NCI-H774 (cell line): Measurements from ENCODE around the gene DNM2.

ENCODE experiments used
- DNase-seq: peaks from one replicate; lab custom pipeline; 2025; lab: John Stamatoyannopoulos, UW

Gene DNM2

DNA sequence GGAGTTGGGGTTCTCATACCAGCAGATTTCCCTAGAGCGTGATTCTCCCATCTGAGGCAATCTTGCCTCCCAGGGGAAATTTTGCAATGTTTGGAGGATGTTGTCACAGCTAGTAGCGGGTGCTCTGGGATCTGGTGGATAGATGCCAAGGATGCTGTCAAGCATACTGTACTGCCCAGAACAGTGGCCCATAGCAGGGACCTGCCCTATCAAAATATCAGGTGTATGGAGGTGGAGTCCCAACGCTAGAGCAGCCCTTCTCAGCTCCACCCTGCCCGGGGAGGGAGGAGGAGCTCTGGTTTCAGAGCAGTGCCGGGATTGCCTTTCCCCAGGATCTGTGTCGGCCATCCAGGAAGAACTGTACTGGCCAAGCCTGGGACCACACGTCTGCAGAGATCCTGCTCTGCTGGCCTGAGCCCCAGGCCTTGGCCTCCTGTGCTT is 27.5 kb upstream of the DNM2 start:
- DNase-seq, result no peak

GRCh38 chr19:10691178-10691881 is 26.5 kb upstream of the DNM2 start:
- DNase-seq, result no peak

DNA sequence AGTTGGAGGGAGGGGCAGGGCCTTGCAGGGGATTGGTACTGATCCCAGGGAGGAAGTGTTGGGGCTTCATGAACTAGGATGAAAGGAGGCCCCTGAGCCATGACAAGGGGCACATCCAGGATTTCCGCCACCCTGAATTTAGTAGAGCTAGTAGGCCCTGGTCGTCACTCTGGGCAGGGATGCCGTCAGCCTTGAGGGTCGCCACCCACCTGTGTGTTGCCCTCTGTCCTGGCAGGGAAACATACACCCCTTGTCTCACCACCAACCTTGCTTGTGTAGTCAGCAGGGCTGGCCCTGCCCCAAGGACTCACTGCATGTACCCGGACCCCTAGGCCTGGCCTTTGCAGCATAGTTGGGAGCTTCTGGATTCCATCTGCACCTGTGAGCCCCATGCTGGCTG is 26.0 kb upstream of the DNM2 start:
- no peak for DNase-seq

DNA sequence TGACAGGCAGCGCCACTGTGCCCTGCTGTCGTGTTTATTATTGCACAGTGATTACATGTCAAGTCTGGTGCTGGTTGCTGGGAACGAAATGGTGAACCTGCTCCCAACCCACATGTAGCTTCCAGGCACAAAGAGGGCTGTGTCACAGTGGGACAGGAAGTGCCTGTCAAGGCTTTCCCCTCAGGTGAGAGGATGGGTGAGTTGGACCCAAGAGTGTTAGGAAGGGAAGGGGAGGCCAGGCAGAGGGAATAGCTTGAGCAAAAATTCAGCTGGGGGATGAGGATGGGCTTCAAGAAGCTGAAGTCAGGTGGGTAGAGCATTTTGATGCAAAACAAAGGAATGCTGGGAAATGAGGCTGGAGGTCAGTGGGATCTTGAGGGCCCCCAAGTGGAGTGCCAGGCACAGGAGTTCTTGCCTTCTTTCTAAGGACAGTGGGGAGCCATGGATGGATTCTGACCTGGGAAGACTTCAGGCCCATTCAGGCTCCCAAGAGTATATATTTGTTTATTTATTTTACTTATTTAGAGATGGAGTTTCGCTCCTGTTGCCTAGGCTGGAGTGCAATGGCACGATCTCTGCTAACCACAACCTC is 25.1 kb upstream of the DNM2 start:
- no peak for DNase-seq

GRCh38 chr19:10694706-10695307 is 23.1 kb upstream of the DNM2 start:
- DNase-seq, result no peak

DNA sequence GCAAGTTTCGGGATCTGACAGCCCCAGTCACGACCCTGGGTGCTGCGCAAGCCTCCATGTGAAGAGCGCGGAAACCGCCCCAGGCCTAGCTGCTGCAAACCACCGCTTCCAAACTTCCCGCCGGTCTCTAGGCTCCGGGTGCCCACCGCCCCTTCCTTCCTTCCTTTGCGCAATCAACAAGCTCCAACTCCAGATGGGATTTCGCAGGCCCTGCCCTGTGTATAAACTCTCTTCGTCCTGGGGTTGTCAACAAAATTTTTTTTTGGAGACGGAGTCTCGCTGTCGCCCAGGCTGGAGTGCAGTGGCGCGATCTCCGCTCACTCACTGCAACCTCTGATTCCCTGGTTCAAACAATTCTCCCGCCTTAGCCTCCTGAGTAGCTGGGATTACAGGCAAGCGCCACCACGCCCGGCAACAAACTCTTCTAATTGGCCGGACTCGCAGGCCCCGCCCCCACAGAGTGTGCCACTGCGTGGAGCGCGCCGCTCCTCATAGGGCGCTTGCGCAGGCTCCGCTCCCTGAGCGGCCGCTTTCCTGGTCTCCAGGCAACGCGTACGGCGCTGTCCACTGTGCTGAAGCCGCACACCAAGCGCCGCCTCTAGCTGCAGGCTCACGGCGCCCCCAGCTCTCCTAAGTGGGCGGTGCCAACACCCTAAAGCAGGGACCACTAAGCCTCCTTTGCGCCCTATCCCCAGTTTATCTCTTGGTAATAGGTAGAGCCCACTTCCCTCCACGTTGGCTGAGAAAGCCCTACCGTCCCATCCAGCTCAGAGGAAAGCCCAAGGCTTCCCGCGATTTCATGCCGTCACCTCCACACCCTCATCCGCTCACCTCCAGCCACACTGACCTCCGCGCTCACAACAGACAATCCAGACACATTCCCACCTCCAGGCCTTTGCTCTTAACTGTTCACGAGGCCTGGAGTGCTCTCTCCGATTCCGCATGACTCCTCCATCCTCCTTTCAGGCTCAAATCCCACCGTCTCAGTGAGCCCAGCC is 22.2 kb upstream of the DNM2 start:
- DNase-seq, result peak; percentile 92

DNA sequence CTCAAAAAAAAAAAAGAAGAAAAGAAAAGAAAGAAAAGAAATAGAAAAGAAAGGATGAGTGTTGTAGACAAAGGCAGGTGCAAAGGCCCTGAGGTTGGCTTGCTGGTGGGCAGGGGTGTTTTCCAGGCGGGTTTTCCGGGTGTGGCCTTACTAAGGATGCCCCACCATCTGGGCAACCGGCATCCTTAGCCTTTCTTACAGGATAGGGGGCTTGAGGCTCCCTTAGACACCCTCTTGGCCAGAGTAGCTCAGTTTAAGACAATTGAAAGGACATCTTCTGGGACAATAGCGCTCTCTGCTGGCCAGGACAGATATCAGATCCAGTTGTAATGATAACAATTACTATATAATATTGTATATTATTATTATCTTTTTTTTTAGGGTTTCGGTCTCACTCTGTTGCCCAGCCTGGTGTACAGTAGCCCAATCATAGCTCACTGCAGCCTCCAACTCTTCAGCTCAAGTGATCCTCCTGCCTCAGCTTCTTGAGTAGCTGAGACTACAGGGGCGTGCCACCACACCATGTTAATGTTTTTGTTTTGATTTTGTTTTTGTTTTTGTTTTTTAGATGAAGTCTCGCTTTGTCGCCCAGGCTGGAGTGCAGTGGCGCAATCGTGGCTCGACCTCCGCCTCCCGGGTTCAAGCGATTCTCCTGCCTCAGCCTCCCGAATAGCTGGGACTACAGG is 18.1 kb upstream of the DNM2 start:
- DNase-seq, result peak; percentile 45

- no peak for DNase-seq
These were observed 15.8 kb upstream of the DNM2 start for GRCh38 chr19:10701955-10702525.

GRCh38 chr19:10706990-10707389 is 10.9 kb upstream of the DNM2 start:
- DNase-seq, result no peak

DNA sequence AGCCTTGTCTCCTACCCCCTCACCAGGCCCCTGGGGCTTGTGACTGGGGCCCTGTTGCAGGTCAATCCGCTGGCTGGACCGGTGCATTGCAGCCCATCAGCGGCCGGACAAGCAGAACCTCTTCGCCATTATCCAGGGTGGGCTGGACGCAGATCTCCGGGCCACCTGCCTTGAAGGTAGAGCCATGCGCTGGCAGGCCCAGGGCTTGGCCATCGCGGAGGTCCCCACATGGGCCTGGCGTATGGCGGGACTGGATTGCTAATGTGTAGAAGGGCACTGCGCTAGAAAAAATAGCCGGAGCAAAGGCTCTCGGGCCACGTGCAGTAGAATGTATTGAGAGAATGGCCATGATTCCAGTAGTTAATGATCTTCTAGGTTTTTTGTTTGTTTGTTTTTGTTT is 10.4 kb upstream of the DNM2 start:
- DNase-seq, result no peak

DNA sequence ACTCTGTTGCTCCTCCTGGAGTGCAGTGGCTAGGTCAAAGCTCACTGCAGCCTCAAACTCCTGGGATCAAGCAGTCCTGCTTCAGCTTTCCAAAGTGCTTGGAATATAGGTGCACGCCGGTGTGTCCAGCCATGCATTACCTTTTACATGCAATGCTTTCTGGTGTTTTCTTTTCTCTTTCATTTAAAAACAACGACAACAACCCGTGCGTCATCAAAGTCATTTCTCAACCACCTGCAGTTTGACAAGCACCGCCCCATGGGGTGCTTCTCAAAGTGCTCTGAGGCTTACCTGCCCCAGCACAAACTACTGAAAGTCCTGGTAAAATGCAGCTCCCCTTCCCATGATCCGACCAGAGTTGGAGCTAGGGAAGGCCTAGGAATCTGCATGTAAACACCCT is 9.6 kb upstream of the DNM2 start:
- DNase-seq, result no peak

- DNase-seq, result no peak
These were observed 5.8 kb upstream of the DNM2 start for GRCh38 chr19:10712045-10712444.

GRCh38 chr19:10712754-10713153 is 5.1 kb upstream of the DNM2 start:
- no peak for DNase-seq

DNA sequence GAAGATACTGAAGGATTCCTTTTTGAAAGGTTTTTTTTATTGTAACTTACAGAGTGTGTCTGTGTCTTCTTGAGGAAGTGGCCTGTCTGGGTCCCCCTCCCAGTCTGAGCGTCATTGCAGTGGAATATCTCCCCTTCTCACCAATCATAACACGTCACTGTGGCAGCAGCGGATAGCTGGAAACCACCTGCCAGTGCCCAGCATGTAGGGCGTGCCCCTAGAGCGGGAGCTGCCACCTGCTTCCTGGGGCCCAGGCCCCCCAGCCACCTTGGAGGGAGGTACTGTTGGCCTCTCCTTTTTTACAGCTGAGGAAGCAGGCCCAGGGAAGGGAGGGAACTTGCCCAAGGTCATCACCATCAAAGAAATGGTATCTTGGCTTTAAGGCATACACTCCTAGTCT is 4.6 kb upstream of the DNM2 start:
- DNase-seq, result no peak

- no peak for DNase-seq
These were observed 874 bp upstream of the DNM2 start for GRCh38 chr19:10717054-10717355.

- no peak for DNase-seq
These were observed 622 bp downstream of the DNM2 start for GRCh38 chr19:10718205-10719196.

GRCh38 chr19:10719466-10719961 is 1.6 kb downstream of the DNM2 start:
- DNase-seq, result no peak

DNA sequence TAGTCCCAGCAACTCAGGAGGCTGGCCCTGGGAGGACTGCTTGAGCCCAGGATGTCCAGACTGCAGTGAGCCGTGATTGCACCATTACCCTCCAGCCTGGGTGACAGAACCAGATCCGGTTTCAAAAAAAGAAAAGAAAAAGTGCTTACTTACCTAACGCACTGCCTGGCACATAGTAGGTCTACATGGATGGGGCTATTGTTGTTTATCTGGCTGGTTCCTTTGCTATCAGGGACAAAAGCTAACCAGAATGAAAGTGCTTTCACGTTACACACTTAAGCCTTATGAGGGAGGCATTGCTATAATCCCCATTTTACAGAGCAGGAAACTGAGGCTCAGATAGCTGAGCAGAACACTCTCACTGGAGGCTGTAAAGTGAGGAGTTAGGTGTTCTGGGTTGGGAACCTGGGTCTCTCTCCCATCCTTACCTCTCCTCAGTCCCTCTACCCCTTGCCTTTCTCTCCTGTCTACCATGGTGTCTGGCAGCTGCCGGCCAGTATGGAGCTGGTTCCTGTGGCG is 2.8 kb downstream of the DNM2 start:
- no peak for DNase-seq

DNA sequence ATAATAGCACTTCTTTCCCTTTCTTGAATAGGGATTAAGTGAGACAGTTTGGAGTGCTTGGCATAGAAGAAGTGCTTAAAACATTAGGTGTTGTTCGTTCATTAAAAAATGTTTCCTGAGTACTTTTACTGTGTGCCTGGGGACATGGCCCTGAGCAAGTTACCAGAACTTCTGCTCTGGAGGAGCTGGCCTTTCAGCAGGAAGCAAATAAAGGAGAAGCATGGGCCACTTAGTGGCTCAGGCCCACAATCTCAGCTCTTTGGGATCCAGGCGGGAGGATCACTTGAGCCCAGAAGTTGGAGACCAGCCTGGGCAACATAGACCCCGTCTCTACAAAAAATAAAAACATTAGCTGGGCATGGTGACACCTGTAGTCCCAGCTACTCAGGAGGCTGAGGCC is 5.7 kb downstream of the DNM2 start:
- no peak for DNase-seq

- no peak for DNase-seq
These were observed 6.7 kb downstream of the DNM2 start for GRCh38 chr19:10724573-10725071.
